HepG2 (cell line): ENCODE data around the gene LDAH. TPM values are rescaled to one million over a fixed set of nuclear protein-coding genes. Genes with fewer than 3 reads are reported as not detected.

Experiments used
- CBFB ChIP-seq: sonication (generic); formaldehyde crosslinking; IDR thresholded peaks from 2 replicates; pipeline ENCODE4 v1.4.0; 2020; ENCODE audit warnings: missing genetic modification reagents
- DNMT1 ChIP-seq: sonication (generic); formaldehyde crosslinking; IDR thresholded peaks from 2 replicates; pipeline ENCODE4 v1.5.1; 2020; ENCODE audit warnings: mild to moderate bottlenecking, missing genetic modification reagents
- GABPB1 ChIP-seq: IDR thresholded peaks from 2 replicates; pipeline ENCODE4 v1.6.1; 2016; ENCODE audit warnings: mild to moderate bottlenecking, missing genetic modification reagents, moderate library complexity, missing compliant biosample characterization
- GATA4 ChIP-seq: sonication (generic); IDR thresholded peaks from 2 replicates; pipeline ENCODE4 v1.6.1; 2016; ENCODE audit warnings: antibody characterized with exemption, low read depth, borderline replicate concordance
- KDM2A ChIP-seq: sonication (generic); formaldehyde crosslinking; IDR thresholded peaks from 2 replicates; pipeline ENCODE4 v1.4.0; 2020; ENCODE audit warnings: low read depth, missing genetic modification reagents, borderline replicate concordance
- MIER3 ChIP-seq: IDR thresholded peaks from 2 replicates; pipeline ENCODE4 v1.6.1; 2016; ENCODE audit warnings: missing compliant biosample characterization, borderline replicate concordance
- NFE2L1 ChIP-seq: sonication (generic); formaldehyde crosslinking; IDR thresholded peaks from 2 replicates; pipeline ENCODE4 v1.4.0; 2020; ENCODE audit warnings: missing genetic modification reagents, mild to moderate bottlenecking, borderline replicate concordance
- POGZ ChIP-seq: sonication (generic); formaldehyde crosslinking; IDR thresholded peaks from 2 replicates; pipeline ENCODE4 v1.4.0; 2020; ENCODE audit warnings: mild to moderate bottlenecking, missing genetic modification reagents
- TSC22D2 ChIP-seq: sonication (generic); formaldehyde crosslinking; IDR thresholded peaks from 2 replicates; pipeline ENCODE4 v1.5.1; 2020; ENCODE audit warnings: missing genetic modification reagents, mild to moderate bottlenecking, borderline replicate concordance
- ZNF143 ChIP-seq: sonication (generic); formaldehyde crosslinking; IDR thresholded peaks from 2 replicates; pipeline ENCODE4 v1.4.0; 2020; ENCODE audit warnings: missing genetic modification reagents
- ZNF253 ChIP-seq: sonication (generic); formaldehyde crosslinking; IDR thresholded peaks from 2 replicates; pipeline ENCODE4 v1.8.0; 2022; ENCODE audit warnings: mild to moderate bottlenecking, missing genetic modification reagents, borderline replicate concordance
- ZNF280D ChIP-seq: sonication (generic); formaldehyde crosslinking; IDR thresholded peaks from 2 replicates; pipeline ENCODE4 v1.5.1; 2020; ENCODE audit warnings: mild to moderate bottlenecking, missing genetic modification reagents
- ZNF281 ChIP-seq: sonication (generic); formaldehyde crosslinking; IDR thresholded peaks from 2 replicates; pipeline ENCODE4 v1.4.0; 2020; ENCODE audit warnings: missing genetic modification reagents, borderline replicate concordance
- ZNF788 ChIP-seq: sonication (generic); formaldehyde crosslinking; IDR thresholded peaks from 2 replicates; pipeline ENCODE4 v1.5.0; 2020; ENCODE audit warnings: mild to moderate bottlenecking, missing genetic modification reagents, borderline replicate concordance
- ZNF850 ChIP-seq: sonication (generic); formaldehyde crosslinking; conservative IDR thresholded peaks from 2 replicates; pipeline ENCODE4 v1.9.0; 2021; ENCODE audit warnings: mild to moderate bottlenecking, missing genetic modification reagents
- ZSCAN20 ChIP-seq: sonication (generic); formaldehyde crosslinking; IDR thresholded peaks from 2 replicates; pipeline ENCODE4 v1.4.0; 2020; ENCODE audit warnings: missing genetic modification reagents, mild to moderate bottlenecking, borderline replicate concordance
- ZXDC ChIP-seq: sonication (generic); formaldehyde crosslinking; IDR thresholded peaks from 2 replicates; pipeline ENCODE4 v1.5.0; 2020; ENCODE audit warnings: mild to moderate bottlenecking, missing genetic modification reagents
- polyA plus RNA-seq, 8 experiments: library from polyadenylated mRNA; depleted of rRNA in 3 of 8; stranded (reverse) in 7 of 8; unstranded in 1 of 8; fragments of >200 nt; fragmentation: Illumina TruSeq in 4 of 8; extraction: Trizol in 4 of 8; gene quantifications; 2 replicates each; pipeline versions ENCODE4 v1.2.1 to v1.2.3, GENCODE V29; 2011 to 2016; ENCODE audit warnings: low read depth in 4 of 8, missing spikeins in 1 of 8, mixed read lengths in 1 of 8; ENCODE audit not compliant: insufficient read depth in 1 of 8
- total RNA-seq, 5 experiments: library from RNA; depleted of rRNA; stranded (reverse); fragments of >200 nt; fragmentation: Illumina TruSeq; extraction: Trizol; gene quantifications; 2 replicates each; pipeline ENCODE4 v1.2.3, GENCODE V29; 2016; ENCODE audit warnings: low read depth in 1 of 5
- TF ChIP-seq, protein P1 (sequence below): IDR thresholded peaks from 2 replicates; pipeline ENCODE4 v1.6.1; 2016; ENCODE audit warnings: mild to moderate bottlenecking, missing biosample characterization, missing genetic modification reagents

Gene LDAH
- total and polyA plus RNA-seq, 2 of the 13 experiments (the other 11 are each of a cell fraction or from before 2014, with no cell fraction given), result 28.8 to 46.2 TPM

DNA sequence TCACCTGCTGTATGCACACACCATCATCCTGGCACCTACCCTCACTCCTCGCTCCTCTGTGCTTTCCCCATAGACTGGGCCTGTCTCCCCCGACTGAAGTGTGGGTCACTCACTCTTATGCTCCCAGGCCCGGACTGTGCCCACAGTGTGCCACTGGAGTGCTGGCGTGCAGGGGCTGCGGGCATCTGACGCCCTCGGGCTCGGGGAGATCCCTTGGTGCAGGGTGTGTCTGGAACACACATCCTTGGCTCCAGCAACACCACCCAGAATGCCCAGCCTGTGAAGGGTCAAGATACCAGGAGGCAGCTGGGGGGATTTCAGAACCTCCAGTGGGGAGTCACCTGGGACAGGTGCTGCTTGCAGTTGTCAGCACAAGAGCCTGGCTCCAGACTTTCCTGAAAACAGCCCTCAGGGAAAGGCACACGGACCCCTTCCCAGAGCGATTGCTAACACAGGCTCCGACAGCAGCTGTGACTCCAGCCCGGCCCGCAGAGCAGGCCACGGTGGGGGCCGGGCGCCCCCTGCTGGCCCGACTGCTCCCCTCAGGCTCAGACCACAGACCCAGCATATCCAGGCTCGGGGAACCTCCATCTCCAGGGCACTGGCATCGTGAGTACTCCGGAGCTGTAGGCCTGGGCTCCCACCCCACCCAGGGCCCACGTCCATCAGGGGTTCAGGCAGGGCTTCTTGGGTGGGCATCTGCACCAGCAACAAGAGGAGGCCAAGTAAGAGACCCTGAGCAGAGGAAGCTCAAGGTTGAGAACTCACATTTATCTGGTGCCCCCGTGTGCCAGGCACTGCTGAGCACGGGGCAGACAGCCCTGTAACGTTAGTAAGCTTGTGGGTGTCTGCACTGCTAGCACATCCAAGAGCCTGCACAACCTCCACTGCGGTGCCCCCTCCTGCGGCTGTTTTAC lies 180.6 kb downstream of the LDAH start (continued):
- TF ChIP-seq ZNF850 (CRISPR knock-in tag), result 0 out of 2 replicates have a peak, but pooled peaks have one; percentile 47
- TF ChIP-seq GATA4, result no peak
- no peak for TF ChIP-seq ZNF143 (CRISPR knock-in tag)
- peak; percentile 76; the same call in 1 of the 2 replicates for TF ChIP-seq MIER3 (CRISPR knock-in tag)
- no peak for TF ChIP-seq CBFB
- TF ChIP-seq ZSCAN20 (CRISPR knock-in tag), result no peak
- no peak for TF ChIP-seq ZXDC (CRISPR knock-in tag)
- no peak for TF ChIP-seq DNMT1 (CRISPR knock-in tag)
- TF ChIP-seq TSC22D2 (CRISPR knock-in tag), result peak; percentile 85; the same call in 1 of the 2 replicates
- TF ChIP-seq, protein P1, sequence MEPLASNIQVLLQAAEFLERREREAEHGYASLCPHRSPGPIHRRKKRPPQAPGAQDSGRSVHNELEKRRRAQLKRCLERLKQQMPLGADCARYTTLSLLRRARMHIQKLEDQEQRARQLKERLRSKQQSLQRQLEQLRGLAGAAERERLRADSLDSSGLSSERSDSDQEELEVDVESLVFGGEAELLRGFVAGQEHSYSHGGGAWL (CRISPR knock-in tag), result peak; percentile 34; the same call in 1 of the 2 replicates
- no peak for TF ChIP-seq ZNF253 (CRISPR knock-in tag)
- TF ChIP-seq POGZ (CRISPR knock-in tag), result no peak
- no peak for TF ChIP-seq ZNF281
- no peak for TF ChIP-seq ZNF280D
- peak; percentile 62; the same call in 1 of the 2 replicates for TF ChIP-seq KDM2A (CRISPR knock-in tag)
- peak; percentile 66; the same call in 1 of the 2 replicates for TF ChIP-seq GABPB1
- no peak for TF ChIP-seq NFE2L1 (CRISPR knock-in tag)
- peak; percentile 74; the same call in 1 of the 2 replicates for TF ChIP-seq ZNF788 (CRISPR knock-in tag)
